ENCODE measurements around the gene ENDOG. TPM values are rescaled to one million over a fixed set of nuclear protein-coding genes. Genes with fewer than 3 reads are reported as not detected.
"Not testable (repeated sequence)": the region's sequence is repeated elsewhere in the genome, so short reads cannot be mapped to it uniquely, and the experiment has no call there.

Gene ENDOG
- total RNA-seq, 1 experiment from 2014 or later, result 22.9 TPM

DNA sequence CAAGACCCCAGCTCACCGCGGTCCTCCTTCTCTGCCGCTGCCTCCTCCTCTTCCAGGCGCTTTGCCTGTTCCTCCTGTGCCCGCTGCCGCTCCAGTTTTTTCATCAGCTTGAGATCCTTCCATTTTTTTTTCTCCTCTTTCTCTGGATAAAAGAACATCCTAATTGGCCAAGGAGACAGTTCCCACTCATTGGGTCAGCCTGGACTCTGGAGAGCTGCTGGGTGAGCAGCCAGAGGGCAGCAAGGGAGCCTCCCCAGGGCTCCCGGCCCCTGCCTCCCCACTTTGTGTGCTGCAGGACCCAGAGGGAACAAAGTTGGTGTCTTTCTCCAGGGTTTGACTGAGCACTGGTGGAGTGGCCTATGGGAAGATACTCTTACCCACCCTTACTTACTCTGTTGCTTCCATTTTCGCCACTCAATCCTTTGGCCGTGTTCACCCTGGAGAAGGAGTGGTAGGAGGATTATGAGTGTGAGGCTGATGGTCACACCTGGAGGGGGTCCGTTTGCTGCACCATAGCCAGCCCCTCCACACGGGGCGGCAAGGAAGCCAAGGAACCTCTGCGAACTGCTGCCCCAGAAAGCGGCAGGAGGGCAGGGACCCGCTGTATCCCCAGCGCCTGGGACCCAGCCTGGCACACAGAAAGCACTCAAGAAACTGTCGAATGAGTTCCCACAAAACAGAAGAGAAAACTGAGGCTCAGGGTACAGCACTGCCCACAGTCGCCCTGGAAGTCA lies 10.6 kb downstream of the ENDOG start:
- DNase-seq (ENCODE audit: low read depth), result no peak

DNA sequence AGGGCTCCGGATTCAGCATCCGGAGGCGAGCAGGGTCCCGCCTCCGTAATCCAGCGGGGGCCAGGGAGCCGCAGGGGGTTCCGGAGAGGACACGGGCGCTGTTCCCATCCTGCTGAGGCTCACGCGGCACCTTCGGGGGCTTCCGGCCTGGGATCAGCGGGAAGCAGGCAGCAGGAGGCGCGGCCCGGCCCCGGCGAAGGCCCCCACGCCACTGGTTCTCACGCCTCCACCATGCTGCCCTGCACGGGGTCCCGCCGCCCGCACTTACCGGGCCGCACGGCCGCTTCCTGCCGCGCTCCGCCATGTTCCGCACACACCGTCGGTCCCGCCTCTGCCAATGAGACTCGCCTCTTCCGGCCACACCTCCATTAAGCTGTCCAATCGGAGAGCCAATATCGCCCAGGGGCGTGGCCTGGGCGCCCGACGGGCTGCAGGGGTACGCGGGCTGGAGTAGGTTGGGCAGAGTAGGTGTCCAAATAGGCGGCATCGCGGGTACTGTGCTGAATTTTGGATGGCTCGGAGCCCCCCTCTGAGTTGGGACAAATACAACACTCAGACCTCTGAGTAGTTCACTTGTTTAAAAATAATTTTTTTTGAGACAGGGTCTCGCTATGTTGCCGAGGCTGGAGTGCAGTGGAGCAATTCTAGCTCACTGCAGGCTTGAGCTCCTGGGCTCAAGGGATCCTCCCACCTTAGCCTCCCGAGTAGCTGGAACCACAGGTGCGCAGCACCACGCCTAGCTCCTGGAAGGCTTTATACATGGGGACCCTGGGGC lies 11.4 kb downstream of the ENDOG start, which contains the start of gene SPOUT1:
Gene SPOUT1, minus strand, starts transcription at position 318 of the 775 bp plus-strand sequence. Its CDS starts 14 bp downstream, at position 304.
- DNase-seq (ENCODE audit: low read depth), result peak; percentile 87

DNA sequence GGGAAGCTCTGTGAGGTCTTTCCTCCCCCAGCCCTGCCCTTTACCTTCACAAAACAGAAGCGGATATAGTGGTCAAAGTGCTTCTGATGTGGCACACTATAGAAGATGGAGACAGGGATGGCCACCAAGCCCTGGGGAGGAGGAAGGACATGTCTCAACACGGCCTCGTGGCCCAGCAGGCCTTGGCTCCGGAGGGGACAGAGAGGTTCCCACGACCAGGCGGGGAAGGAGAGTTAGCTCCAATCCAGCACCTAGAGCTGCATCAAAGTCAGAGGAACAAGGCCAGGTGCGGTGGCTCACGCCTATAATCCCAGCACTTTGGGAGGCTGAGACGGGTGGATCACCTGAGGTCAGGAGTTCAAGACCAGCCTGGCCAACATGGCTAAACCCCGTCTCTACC lies 15.4 kb downstream of the ENDOG start:
- DNase-seq (ENCODE audit: low read depth), result no peak

DNA sequence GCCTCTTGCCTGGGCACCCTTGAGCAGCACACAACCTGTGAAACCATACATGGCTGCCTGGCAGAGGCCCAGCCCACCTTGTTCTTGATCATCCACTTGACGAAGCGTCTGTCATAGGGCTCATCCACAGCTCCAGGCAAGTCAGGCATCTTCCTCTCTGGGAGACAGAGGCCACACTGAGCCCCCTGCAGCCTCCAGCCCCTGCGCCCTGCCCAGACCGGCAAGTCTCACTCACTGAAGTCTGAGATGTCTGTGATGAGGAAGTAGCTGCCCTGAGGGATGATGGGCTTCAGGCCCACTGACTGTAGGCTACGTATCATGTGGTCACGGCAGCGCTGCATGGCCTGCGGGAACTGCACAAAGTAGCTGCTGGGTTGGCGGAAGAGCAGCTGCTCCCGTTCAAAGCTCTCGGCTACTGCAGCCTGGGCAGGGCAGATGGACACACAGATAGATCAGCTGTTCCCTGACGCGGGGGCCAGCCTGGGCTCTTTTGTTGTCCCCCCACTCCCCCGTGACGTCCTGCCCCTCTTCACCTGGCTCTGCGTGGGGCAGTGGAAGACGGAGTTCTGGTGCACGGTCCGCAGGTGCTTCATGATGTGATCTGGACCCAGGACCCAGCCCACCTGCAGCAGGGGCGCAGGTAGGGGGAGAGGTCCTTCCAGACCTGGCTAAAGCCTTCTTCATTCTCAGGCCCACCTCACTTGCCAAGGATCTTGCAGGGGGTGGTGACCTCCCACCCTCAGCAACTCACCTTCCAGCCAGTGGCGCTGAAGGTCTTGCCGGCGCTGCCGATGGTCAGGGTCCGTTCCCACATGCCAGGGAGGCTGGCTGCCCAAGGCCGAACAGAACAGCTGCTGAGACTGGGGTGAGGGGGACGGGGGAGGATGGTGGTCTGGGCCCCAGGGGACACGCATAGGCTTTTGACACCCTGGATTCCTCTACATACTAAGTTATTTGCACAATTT lies 17.2 kb downstream of the ENDOG start:
- no peak for DNase-seq (ENCODE audit: low read depth)

DNA sequence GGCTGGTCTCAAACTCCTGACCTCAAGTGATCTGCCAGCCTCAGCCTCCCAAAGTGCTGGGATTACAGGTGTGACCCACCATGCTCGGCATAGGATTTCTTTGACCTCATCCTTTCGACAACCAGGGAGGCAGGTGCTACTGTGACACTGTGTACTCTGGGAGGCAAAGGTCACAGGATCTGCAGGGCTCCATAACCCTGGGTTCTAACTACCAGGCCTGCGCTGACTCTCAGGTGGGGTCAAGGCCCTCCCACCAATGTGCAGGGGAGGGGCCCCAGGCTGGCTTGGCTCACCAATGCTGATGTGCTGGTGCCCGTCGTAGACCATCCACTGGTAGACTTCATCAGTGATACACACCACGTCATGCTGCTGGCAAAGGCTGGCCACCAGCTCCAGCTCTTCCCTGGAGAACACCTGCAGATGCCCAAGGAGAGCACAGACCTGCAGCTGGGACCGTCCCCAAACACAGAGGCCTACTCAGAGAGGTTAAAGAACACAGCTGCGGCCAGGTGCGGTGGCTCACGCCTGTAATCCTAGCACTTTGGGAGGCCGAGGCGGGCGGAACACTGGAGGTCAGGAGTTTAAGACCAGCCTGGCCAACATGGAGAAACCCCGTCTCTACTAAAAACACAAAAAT lies 18.3 kb downstream of the ENDOG start:
- no peak for DNase-seq (ENCODE audit: low read depth)

DNA sequence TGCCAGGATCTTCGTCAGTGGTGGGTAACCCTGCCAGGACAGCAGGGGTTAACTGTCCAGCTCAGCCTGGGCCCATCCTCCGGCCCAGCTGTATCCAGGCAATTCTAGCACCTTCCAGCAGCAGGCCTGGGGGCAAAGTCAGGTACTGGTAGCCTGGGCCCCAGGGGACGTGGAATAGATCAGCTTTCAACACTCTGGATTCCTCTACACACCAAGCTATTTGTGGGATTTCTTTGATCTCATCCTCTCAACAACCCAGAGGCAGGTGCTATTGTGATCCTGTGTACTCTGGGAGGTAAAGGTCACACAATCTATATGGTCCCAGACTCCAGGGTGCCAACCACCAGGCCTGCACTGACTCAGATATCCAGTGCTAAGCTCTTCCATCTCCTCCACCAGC lies 20.0 kb downstream of the ENDOG start:
- no peak for DNase-seq (ENCODE audit: low read depth)

DNA sequence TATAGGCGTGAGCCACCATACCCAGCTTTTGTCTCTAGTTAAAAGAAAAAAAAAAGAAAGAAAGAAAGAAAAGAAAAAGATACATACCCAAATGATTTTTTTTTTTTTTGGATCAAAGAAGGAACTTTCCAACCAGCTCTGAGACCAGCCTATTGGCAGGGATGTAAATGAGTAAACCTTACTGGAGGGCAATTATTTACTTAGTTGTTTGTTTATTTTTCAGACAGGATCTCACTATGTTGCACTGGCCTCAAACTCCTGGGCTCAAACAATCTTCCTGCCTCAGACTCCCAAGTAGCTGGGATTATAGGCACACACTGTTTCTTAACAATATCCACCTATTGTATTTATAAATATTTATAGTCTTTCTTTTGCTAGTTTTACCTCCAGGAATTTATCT lies 22.2 kb downstream of the ENDOG start:
- no peak for DNase-seq (ENCODE audit: low read depth)

DNA sequence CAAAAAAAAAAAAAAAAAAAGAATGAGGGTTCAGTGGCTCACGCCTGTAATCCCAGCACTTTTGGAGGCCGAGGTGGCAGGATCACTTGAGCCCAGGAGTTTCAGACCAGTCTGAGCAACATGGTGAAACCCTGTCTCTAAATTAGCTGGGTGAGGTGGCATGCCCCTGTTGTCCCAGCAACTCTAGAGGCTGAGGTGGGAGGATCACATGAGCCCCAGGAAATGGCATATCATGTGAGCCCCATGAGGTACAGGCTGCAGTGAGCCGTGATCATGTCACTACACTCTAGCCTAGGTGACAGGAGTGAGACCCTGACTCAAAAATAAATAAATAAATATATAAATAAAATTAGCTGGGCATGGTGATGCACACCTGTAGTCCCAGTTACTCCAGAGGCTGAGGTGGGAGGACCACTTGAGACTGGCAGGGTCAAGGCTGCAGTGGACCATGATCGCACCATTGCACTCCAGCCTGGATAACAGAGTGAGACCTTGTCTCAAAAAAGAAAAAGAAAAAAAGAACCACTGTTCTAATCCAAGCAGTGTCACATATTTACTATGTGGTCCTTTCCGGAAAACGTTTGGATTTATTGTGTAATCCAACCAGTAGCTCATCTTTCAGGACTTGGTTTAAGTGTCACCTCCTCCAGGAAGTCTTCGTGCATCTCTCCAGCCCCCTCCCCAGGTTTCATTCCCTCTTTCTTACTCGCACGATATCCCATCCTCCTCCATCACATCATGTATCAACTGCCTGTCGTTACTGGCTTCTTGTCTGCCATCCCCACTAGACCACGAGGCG lies 23.6 kb downstream of the ENDOG start:
- no peak for DNase-seq (ENCODE audit: low read depth)

DNA sequence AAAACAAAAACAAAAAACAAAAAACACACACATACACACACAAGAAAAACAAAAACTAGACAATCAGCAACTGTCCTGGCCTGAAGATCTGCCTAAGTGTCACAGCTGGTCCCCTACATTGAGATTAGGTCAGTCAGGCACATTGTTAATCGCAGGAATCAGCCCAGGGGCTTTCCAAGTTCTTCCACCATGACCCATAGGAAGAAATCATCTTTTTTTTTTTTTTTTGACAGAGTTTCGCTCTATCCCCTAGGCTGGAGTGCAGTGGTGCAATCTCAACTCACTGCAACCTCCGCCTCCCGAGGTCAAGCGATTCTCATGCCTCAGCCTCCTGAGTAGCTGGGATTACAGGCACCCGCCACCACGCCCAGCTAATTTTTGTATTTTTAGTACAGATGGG lies 24.9 kb downstream of the ENDOG start:
- DNase-seq (ENCODE audit: low read depth), result not testable (repeated sequence)

DNA sequence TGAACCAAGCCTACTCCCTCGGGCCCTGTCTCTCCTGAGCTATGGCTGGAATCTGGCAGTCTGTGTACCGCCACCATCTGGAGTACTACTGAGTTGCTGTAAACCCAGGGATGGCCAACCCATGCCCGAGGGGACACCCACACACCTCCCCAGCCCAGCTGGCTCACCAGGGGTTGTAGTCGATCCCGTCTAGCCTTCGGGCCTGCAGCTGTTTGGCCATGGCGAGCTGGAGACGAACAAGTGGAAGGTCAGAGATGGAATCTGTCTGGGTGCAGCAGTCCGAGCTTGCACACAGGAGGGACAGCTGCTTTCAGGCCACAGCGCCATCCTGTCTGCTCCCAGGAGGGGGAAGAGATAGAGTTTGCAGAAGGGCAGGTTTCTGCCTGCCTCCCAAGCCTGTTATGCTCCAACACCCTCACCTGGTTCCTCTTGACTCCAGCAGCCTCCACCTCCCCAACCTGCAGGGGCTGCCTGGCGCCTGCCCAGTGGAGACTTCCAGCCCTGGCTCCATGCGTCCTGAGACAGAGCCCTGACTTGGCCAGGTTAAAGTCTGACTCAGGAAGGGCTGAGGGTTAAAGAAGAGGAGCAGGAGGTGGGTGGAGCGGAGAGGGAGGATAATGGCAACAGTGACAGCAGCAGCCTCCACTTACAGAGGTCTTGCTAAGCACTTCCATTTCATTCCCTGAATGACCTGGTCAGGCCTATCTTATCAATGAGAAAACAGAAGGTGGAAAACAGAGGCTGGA lies 27.1 kb downstream of the ENDOG start:
- peak; percentile 42 for DNase-seq (ENCODE audit: low read depth)

DNA sequence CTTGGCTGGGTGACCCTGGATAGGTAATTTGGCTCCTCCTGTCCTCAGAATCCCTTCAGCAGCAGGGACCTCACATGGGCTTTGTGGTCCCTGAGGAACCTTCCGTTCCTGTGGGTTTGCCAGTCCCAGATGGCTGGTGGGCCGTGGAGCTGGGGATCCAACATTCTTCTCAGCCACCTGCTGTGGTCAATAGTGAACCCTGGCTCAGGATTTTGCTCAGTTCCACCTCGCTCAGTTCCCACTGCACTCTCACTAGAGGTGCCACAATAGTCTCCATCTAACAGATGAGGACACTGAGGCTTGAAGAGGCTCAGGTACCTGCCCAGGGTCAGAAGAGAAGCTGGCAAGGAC lies 28.4 kb downstream of the ENDOG start:
- DNase-seq (ENCODE audit: low read depth), result no peak

DNA sequence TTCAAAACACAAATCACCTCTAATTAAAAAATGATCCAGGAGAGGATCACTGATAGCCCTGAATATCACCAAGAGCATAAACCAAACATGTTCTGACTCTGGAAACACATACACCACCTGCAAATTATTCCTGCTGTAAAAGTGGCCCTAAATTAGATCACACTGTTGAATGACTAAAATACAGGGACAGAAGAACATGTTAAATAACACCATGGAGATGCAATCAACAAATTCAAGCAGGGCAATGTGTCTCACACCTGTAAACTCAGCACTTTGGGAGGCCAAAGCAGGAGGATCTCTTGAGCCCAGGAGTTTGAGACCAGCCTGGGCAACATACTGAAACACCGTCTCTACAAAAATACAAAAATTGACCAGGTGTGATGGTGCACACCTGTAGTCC lies 29.5 kb downstream of the ENDOG start:
- DNase-seq (ENCODE audit: low read depth), result no peak

DNA sequence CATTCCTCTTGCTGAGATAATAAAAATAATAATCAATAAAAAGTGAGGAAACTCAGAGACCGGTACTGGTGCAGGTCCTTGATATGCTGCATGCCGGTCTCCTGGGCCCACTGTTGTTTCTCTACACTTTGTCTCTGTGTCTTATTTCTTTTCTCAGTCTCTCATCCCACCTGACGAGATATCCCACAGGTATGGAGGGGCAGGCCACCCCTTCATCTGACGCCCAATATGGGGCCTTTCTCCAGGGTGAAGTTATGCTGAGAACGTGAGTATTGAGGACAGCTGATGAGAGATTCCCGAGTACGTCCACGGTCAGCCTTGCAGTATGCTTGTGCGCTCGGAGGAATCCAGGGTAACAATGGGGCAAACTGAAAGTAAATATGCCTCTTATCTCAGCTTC lies 32.7 kb downstream of the ENDOG start:
- not testable (repeated sequence) for DNase-seq (ENCODE audit: low read depth)

DNA sequence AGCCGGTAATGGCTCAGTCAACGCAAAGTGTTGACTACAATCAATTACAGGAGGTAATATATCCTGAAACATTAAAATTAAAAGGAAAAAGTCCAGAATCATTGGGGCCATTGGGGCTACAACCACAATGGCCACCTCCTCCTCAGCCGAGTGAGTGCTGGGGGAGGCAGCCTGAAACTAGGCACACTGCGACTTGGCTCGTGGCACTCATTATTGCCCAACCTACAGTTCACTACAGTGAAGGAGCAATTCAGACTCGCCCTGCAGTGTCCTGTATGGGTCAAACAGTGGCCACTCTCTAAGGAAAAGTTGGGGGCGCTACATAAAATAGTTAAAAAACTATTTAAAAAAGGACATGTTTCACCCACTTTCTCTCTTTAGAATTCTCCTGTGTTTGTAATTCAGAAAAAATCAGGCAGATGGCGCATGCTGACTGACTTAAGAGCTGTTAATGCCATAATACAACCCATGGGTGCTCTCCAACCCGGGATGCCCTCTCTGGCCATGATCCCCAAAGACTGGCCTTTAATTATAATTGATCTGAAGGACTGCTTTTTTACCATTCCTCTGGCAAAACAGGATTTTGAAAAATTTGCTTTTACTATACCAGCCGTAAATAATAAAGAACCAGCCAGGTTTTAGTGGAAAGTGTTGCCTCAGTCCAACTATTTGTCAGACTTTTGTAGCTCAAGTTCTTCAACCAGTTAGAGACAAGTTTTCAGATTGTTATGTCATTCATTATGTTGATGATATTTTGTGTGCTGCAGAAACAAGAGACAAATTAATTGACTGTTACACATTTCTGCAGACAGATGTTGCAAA lies 33.7 kb downstream of the ENDOG start:
- peak; percentile 51 for DNase-seq (ENCODE audit: low read depth)

DNA sequence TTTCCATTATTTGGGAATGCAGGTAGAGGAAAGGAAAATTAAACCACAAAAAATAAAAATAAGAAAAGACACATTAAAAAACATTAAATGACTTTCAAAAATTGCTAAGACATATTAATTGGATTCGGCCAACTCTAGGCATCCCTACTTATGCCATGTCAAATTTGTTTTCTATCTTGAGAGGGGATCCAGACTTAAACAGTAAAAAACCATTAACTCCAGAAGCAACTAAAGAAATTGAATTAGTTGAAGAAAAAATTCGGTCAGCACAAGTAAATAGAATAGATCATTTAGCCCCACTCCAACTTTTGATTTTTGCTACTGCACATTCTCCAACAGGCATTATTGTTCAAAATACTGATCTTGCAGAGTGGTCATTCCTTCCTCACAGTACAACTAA lies 34.3 kb downstream of the ENDOG start:
- DNase-seq (ENCODE audit: low read depth), result not testable (repeated sequence)

DNA sequence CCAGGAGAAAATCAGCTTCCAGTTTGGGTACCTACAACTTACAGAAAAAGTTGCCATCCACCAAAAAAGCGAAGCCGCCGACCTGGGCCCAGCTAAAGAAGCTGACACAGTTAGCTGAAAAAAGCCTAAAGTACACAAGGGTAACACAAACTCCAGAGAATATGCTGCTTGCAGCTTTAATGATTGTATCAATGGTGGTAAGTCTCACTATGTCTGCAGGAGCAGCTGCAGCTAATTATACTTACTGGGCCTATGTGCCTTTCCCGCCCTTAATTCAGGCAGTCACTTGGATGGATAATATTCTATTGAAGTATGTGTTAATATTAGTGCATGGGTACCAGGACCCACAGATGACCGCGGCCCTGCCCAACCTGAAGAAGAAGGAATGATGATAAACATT lies 36.2 kb downstream of the ENDOG start:
- DNase-seq (ENCODE audit: low read depth), result not testable (repeated sequence)

DNA sequence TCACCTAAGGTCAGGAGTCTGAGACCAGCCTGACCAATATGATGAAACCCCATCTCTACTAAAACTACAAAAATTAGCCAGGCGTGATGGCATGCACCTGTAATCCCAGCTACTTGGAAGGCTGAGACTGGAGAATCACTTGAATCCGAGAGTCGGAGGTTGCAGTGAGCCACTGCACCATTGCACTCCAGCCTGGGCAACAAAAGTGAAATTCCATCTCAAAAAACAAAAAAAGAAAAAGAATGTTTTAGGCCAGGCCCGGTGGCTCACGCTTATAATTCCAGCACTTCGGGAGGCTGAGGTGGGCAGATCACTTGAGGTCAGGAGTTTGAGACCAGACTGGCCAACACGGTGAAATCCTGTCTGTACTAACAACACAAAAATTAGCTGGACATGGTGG lies 40.2 kb downstream of the ENDOG start:
- not testable (repeated sequence) for DNase-seq (ENCODE audit: low read depth)

DNA sequence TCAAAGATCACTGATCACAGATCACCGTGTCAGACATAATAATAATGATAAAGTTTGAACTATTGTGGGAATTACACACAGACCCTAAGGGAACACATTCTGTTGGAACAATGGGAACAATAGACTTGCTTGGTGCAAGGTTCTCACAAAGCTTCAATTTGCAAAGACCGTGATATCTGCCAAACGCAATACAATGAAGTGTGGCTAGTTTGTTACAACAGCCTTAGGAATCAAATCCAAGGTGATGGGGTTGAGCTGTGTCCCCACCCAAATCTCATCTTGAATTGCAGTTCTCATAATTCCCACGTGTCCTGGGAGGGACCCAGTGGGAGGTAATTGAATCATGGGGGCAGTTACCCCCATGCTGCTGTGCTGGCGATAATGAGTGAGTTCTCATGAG lies 42.6 kb downstream of the ENDOG start:
- DNase-seq (ENCODE audit: low read depth), result no peak

DNA sequence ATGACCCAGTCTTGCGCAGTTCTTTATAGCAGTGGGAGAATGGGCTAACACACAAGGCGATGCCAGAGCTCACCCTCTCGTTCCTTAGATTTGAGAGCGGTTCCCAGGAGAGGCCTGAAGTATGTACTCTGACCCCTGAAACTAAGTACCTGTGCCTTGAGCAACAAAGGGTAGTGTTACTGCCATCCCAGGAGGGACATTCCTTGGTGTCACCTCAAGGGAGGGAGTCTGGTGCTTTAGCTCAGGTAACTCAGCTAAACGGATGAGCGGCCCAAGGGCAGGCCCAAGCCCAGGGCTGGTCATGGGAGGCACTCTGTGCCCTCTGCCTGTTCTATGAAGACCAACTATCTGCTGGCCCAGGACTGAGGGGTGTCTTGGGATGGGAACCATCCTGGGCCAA lies 43.2 kb downstream of the ENDOG start:
- no peak for DNase-seq (ENCODE audit: low read depth)
